ENCODE measurements around the gene MAMLD1. TPM values are rescaled to one million over a fixed set of nuclear protein-coding genes. Genes with fewer than 3 reads are reported as not detected.

MAMLD1 gene
- total and polyA plus RNA-seq, 12 donors: 1.4 to 11.2 (median 6.5) TPM

GRCh38 chrX:150537851-150538250 is 174.7 kb downstream of the MAMLD1 start:
- Histone ChIP-seq H3K27ac (no peak overlapping the region), H3K9me3 (replicated peaks in 1 of 3) (peaks cover 0 to 7% (median 0%) of the 10 kb centered on the region in 3 donors), H3K4me1 (replicated peaks in 1 of 2) (no peaks in the 10 kb centered on the region), H3K27me3 (no peaks in the 10 kb centered on the region), H3K36me3 (replicated peaks in 1 of 2) (no peaks in the 10 kb centered on the region), H3K4me3 (no peak overlapping the region)
- no peak for DNase-seq
- TF ChIP-seq POLR2A (IDR thresholded peaks at IDR 0.05) (no peak), CTCF (IDR thresholded peaks at IDR 0.05) (no peak)
- intact Hi-C loops (cut with DNase I): no loop called here
- WGBS, 4 donors: 61 to 89% (median 78%) methylated on average over 6 of the region's 6 CpGs

GRCh38 chrX:150540965-150541364 is 177.8 kb downstream of the MAMLD1 start:
- no peak for DNase-seq
- WGBS, 4 donors: 69 to 96% (median 84%) methylated on average over 5 to 6 of the region's 6 CpGs
- intact Hi-C loops (cut with DNase I): no loop called here

GRCh38 chrX:150542846-150543229 is 179.7 kb downstream of the MAMLD1 start:
- TF ChIP-seq POLR2A (IDR thresholded peaks at IDR 0.05): no peak
- no peak for TF ChIP-seq CTCF (IDR thresholded peaks at IDR 0.05)
- DNase-seq: no peak
- peaks cover 0 to 10% of the 10 kb centered on the region in 2 donors for H3K4me1 ChIP-seq (replicated peaks in 1 of 2)
- 93 to 100% (median 95%) methylated on average over 1 to 4 of the region's 4 CpGs for WGBS, 4 donors
- no peak overlapping the region for H3K27ac ChIP-seq
- H3K36me3 ChIP-seq (replicated peaks in 1 of 2): no peaks in the 10 kb centered on the region
- no peak overlapping the region for H3K4me3 ChIP-seq
- no peaks in the 10 kb centered on the region for H3K27me3 ChIP-seq
- intact Hi-C loops (cut with DNase I): no loop called here
- H3K9me3 ChIP-seq (replicated peaks in 1 of 3): no peaks in the 10 kb centered on the region

More at GRCh38 chrX:150540965-150541364, 177.8 kb downstream of the MAMLD1 start:
- H3K4me3 ChIP-seq: no peak overlapping the region
- H3K9me3 ChIP-seq (replicated peaks in 1 of 3): peaks cover 0 to 7% (median 0%) of the 10 kb centered on the region in 3 donors
- no peaks in the 10 kb centered on the region for H3K4me1 ChIP-seq (replicated peaks in 1 of 2)
- H3K36me3 ChIP-seq (replicated peaks in 1 of 2): no peaks in the 10 kb centered on the region
- no peak for TF ChIP-seq CTCF (IDR thresholded peaks at IDR 0.05)
- no peak overlapping the region for H3K27ac ChIP-seq
- H3K27me3 ChIP-seq: no peaks in the 10 kb centered on the region

GRCh38 chrX:150543230-150544155 is 180.4 kb downstream of the MAMLD1 start:
- Histone ChIP-seq H3K4me1 (replicated peaks in 1 of 2) (peaks cover 0 to 16% of the 10 kb centered on the region in 2 donors), H3K27ac (no peak overlapping the region), H3K36me3 (replicated peaks in 1 of 2) (no peaks in the 10 kb centered on the region), H3K4me3 (no peak overlapping the region), H3K9me3 (replicated peaks in 1 of 3) (no peaks in the 10 kb centered on the region), H3K27me3 (no peaks in the 10 kb centered on the region)
- no peak for DNase-seq
- WGBS, 4 donors: 80 to 89% (median 84%) methylated on average over 8 to 13 of the region's 13 CpGs
- intact Hi-C loops (cut with DNase I): no loop called here
- no peak for TF ChIP-seq POLR2A (IDR thresholded peaks at IDR 0.05)
- TF ChIP-seq CTCF (IDR thresholded peaks at IDR 0.05): no peak
